GM18870 (cell line): ENCODE measurements around the gene BCAS4.

Source experiments
- ATAC-seq: cut with Tn5 transposase; IDR thresholded peaks from one replicate; pipeline ENCODE4 v1.9.1; 2021; ENCODE audit warnings: moderate library complexity; ENCODE audit not compliant: unreplicated experiment

Gene BCAS4

GRCh38 chr20:50903353-50904051, 108.6 kb downstream of the BCAS4 start:
- no peak for ATAC-seq

- ATAC-seq: no peak
These were observed 109.3 kb downstream of the BCAS4 start for GRCh38 chr20:50904067-50904570.

GRCh38 chr20:50909413-50909812, 114.6 kb downstream of the BCAS4 start:
- ATAC-seq: no peak

- no peak for ATAC-seq
These were observed 116.2 kb downstream of the BCAS4 start for GRCh38 chr20:50911030-50911429.

DNA sequence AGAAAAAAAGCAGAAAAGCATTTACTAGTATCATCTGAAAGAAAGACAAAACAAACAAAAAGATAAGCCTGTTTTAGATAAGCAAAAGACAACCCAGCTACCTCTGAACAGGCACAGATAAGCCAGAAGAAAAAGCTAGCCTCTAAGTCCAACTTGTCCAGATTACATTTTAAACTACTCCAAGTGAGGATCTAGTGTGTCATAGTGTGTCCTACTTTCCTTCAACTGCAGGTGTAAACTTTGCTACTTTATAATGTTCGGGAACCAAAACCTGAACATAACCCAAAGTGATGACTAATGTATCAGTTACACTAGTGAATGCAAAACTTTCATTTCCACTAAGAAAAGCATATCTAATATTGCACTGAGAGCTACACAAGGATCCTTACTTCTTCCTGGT, 116.9 kb downstream of the BCAS4 start:
- no peak for ATAC-seq

DNA sequence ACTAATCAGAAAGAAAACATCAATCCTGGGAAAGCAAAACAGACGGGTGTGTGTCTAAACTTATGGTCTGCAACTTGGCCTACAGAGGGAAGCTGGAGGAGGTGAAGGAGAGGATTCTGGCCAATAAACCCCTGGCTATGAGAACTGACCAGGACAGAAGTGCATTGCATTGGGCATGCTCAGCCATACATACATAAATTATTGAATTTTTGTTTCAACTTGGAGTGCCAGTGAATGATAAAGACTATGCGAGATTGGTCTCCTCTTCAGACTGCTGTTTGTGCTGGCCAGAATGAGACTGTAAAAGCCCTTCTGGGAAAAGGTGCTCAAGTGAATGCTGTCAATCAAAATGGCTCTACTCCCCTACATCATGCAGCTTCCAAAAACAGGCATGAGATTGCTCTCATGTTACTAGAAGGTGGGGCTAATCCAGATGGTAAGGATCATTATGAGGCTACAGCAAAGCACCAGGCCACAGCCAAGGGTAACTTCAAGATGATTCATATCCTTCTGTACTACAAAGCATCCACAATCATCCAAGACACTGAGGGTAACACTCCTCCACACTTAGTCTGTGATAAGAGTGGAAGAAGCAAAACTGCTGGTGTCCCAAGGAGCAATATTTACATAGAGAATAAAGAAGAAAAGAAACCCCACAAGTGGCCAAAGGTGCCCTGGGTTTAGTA, 119.0 kb downstream of the BCAS4 start:
- ATAC-seq: no peak

DNA sequence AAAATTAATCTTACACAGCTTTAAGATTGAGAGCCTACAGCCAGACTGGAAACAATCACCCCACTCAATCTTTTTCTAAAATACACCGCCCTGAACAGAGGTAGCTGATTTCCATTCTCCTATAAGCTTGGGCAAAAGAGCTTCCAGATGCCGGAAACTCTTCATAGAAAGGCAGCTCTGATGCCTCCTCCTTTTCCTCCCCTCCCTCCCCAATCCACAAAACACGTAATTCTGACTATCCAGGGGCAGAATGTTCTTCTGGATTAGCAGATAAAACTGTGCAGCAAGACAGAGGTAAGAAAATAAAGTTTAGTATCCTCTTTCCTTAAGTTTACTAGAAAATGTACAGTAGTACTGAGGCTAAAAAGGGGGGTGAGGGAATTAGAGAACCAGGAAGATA, 120.6 kb downstream of the BCAS4 start:
- ATAC-seq: no peak

DNA sequence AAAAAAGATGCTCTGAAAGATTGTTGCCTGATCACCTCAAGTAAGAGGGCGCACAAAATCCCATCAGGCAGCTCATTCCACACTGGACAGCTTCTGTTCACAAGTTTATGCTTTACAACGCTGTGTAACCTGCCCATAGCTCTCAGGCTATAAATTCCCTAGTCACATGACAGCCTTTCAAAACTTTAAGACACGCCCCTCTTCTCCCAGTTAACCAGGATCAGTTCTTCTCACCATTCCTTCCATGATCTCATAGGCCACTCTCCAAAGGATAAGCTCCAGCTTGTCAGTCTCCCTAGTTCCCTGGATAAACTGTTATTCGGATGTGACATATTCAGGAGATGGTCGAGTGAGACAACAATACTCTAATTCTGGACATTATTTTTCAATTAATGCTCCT, 121.4 kb downstream of the BCAS4 start:
- no peak for ATAC-seq

GRCh38 chr20:50916934-50917333, 122.1 kb downstream of the BCAS4 start:
- no peak for ATAC-seq

DNA sequence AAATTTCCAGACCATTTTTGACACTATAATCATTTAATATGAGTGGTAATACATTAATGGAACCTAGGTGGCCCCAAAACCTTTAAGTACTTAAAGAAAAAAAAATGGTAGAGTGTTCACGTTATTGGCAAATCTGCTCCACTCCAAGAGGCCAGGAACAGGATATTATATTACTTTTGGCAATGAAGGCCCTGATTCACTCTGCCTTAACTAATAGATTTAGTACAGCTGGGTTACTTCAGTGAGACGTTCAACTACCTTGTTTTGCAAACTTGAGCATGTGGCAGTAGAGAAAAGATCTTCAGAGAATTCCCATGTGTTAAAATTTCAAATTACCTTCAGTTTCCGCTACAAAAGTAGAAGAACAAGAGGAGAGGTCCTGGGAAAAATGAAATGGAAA, 123.5 kb downstream of the BCAS4 start:
- ATAC-seq: no peak

- no peak for ATAC-seq
These were observed 124.7 kb downstream of the BCAS4 start for GRCh38 chr20:50919567-50919966.

DNA sequence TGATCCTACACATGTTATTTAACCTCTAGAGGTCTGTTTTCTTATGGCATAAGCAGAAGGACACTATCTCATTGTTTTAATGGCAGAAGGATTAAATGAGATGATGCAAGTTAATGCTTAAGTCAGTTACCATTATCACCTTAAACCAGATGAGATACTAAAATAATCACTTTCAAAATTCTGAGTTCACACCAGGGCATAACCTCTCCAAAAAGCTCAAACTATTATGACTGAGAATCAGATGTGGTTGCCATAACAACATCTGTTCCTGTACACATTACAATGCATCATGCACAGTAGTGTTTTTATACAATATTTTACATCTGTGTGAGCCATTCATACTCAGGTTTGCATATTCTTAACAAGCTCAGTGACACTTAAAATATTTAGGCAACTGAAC, 126.1 kb downstream of the BCAS4 start:
- ATAC-seq: no peak

GRCh38 chr20:50921803-50922501, 127.1 kb downstream of the BCAS4 start:
- no peak for ATAC-seq

GRCh38 chr20:50924261-50924920, 129.5 kb downstream of the BCAS4 start:
- ATAC-seq: no peak

DNA sequence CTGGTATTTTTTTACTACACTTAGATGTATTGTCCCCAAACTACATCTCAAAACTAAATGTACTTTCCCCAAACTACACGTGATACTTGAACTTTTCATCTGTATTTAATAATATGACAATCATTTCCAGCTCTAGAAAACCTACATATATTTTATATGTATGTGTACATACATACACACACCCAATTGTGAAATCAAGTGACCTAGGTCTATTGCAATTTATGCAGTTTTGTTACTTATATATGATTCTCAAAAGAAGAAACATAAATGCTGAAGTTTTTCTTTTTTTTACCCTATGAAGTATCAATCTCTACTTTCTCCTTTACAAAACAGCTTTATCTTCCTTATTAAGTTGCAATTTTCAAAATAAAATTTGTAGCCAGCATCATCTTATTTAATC, 131.7 kb downstream of the BCAS4 start:
- ATAC-seq: no peak
